Activated CD8-positive, alpha-beta memory T cell treated with anti-CD3 and anti-CD28 coated beads, Interleukin-2, amount 50 U/mL, for 24 hours (primary cell): ENCODE measurements around the gene KRT6B.

ENCODE experiments used
- DNase-seq: peaks from one replicate; pipeline ENCODE4 v3.0.0-alpha.2; 2020; ENCODE audit errors: extremely low read depth

Gene KRT6B

DNA sequence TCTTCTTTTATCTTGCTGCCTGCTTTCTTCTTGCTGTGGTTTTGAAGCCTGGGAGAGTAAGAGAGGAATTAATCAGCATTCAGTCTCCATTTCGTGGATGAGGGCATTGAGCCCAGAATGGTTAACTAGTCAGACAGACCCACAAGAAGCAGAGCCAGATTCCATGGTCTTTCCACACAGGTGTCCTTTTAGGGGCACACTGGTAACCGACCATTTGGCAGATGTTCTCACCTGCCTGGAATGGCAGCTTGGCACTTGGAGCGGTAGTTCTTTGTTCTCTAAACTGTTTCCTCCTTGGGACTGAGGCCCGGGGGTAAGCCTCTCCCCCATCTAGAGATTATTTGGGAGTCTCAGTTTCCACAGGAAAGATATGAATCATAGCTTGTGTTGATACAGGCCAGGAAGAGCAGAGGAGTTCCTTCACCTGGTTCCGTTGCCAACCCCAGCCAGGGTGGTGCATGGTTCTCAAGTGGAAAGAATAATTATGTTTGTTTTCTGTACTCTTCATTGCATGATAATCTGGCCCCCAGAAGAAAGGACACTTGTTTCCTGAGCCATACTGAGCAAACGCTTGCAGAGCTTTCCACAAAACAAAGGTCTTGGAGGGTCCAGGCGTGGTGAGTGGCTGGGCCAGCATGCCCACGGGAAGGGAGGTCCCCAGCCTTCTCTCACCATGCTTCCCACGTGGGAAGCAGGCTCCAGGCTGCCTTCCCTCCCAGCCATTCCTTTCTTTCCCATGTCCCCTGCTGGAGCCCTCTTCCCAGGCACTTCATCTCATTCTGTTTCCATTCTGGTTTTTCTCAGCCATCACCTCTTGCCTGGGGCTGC lies 15.7 kb downstream of the KRT6B start:
- no peak for DNase-seq

DNA sequence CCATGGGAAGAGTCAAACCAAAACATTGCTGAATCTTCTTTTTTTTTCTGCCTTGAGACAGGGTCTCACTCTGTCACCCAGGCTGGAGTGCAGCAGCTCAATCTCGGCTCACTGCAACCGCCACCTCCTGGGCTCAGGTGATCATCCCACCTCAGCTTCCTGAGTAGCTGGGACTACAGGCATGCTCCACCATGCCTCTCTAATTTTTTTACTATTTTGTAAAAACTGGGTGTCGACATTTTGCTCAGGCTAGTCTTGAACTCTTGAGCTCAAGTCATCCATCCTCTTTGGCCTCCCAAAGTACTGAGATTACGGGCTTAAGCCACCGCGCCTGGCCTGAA lies 16.3 kb downstream of the KRT6B start:
- no peak for DNase-seq

DNA sequence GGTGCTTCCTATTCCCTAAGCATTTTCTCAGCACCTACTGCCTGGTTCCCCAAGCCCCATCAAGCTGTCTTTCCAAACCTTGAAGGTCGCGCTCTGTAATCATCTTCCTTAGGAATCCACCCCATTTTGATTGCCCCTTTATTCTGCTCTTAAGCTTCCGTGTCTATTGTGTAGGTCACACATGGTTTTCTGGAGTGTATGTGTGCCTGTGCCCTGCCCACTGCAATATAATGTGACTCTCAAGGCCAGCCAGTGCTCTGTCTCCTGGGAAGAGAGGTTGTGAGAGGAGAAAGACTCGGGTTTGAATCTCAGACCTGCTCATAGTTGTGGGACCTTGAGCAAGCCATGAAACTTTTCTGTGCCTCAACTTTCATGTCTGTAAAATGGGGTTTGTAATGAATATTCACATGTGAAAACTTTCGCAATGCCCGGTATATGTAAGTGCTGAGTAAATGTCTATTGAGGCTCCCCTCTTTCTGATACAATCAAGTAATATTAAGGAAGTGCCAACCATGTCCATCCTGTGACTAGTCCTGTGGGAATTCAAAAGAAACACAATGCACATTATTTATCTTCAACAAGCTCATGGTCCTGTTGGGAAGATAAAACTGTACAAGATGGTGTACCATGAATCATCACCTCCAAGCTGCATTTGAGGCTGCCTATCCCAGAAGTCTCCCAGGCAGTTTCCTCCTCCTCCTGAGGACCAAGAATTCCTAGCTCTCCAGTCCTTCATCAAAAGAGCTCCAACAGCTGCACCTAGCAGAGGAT lies 17.0 kb downstream of the KRT6B start:
- no peak for DNase-seq

DNA sequence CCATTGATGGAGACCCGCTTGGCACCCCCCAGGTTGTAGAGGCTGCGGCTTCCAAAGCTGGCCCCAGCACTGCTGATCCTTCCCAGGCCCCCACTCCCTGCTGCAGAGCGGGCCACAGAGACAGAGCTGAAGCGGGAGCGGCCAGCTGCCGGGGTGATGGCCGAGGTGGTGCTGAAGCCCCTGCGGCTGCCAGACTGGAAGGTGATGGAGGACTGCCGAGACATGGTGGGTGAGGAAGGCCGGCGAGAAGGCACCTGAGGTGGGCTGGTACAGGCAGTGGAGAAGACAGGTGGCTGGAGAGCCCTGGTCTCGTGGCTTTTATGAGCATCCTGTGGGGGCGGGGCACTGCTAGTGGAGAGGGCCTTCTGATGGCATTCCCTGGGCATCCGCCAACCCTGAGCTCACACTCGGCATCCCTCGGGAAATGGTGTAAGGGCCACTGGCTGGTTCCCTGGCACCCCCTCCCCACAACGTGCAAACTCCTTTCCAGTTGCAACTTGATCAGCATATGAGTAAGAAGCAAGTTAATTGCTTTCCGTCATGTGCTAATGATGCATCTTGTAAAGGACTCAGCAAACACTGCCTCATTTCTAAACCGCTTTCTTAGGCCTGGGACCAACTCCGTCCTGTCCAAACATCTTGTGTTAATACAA lies 17.7 kb downstream of the KRT6B start, which contains the start of gene KRT75:
TSS of gene KRT75 (minus strand) at position 291 of the 653 bp plus-strand sequence. CDS start at position 224, 67 bp downstream.
- DNase-seq: no peak

DNA sequence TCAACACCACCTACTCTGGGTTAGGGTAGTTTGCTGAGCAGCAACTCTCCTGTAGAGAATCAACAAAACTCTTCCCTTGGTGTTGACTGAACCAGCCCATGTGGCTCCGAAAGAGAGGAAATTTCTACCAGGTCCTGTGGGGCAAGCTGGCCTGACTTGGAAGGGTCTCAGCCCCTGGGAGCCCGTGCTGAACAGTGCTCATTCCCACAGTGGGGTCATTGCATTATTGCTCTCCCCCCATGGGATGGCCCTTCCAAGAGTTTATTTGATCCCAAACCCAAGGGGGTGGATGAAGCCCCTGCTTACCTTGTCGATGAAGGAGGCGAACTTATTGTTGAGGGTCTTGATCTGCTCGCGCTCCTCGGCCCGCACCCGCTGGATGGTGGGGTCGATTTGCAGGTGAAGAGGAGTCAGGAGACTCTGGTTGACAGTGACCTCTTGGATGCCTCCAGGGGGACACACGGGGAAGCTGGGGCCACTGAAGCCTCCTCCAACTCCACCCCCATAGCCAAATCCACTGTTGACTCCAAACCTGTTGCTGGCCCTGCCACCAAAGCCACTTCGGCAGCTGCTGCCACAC lies 18.4 kb downstream of the KRT6B start:
- DNase-seq: no peak

- no peak for DNase-seq
These were observed 19.3 kb downstream of the KRT6B start for GRCh38 chr12:52432559-52433207.

- no peak for DNase-seq
These were observed 23.8 kb downstream of the KRT6B start for GRCh38 chr12:52428121-52428520.

DNA sequence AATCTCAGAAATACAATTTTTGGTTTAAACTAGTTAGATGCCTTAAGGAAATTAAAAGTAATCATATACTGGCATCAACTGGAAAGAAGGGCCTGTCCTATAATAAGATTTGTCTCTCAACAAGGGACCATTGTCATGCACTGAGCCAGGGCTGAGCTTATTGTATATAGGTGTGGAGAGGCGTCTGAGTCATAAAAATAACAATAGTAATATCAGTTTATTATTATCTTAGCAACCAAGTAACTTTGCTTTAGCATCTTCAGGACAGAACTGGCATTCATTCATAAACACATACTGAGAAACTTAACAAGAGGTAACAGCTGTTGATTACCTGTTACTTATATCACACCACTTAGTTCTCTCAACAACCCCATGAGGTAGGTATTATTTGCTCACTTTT lies 24.9 kb downstream of the KRT6B start:
- DNase-seq: no peak

DNA sequence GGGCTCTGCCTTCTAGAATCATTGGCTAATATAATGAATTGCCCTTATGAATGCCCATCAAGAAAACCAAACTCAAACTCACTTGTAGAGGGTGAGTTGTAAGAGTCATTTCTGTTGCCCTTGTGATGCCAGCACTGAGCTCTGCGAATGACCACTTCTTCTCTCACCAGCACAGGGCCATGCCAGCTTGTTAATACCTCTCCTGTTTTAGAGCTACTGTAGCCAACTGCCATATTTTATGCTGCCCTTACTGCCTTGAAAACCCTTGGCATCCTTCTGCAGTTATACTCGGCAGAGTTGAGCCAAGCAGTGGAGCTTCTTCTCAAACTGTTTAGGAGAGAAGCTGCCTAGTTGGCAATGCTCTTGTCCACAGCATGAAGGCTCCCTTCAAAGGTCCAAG lies 25.9 kb downstream of the KRT6B start:
- no peak for DNase-seq

GRCh38 chr12:52425466-52425865 lies 26.5 kb downstream of the KRT6B start:
- no peak for DNase-seq

DNA sequence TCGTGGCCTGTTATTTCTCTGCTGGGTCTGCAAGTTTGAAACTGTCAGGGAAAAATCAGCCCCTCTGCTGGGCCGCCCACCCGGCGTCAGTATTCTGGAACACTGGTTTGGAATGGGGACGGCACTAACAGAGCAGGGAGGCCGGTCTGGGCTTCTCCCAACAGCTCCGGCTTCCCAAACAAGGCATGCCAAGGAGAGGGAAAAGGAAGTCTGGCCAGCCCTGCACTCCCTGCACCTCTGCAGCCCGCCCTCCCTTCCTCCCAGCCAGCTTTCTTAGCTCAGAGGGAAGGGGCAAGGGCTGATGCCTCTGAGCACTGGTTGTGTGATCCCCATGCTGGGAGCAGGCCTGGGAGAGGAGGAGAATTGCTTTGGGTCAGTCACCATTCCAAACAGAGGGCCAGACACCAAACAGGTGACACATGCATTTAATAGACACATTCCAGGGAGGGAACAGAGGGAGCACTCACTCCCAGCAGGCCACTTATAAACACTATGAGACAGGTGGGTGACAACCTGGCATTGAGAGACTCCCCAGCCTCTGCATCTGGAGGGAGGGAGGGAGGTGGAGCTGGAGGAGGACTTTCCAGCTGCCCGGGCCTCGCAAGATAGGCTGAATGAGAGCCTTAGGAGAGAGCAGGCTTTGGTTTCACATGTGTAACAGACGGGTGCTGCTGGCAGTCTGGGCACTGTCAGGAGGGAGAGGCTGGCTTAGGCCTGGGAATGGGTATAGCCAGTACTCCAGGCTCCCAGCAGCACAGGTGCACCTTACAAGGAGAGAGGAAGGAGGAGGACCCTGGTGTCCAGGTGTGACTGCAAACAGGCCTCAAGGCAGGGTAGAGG lies 28.1 kb downstream of the KRT6B start:
- DNase-seq: no peak

GRCh38 chr12:52423035-52423434 lies 28.9 kb downstream of the KRT6B start:
- no peak for DNase-seq

DNA sequence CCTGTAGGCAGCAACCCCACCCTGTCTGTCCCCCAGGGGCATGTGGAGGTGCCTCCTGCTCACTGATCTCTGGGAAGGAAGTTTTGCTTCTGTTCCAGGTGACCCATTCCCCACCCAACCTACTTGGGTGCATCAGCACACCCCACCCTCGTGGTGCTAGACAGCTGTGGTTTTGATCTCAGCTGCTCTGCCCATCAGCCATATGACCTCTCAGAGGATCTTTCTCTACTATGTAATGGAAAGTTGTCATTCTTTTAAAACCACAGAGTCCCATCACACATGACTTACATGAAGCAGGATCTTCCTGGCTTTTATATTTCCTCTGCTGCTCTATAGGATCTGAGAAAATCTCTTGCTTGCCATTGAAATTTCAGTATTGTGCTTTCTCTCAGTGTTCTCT lies 32.3 kb downstream of the KRT6B start:
- DNase-seq: no peak

- no peak for DNase-seq
These were observed 33.3 kb downstream of the KRT6B start for GRCh38 chr12:52418576-52419110.

DNA sequence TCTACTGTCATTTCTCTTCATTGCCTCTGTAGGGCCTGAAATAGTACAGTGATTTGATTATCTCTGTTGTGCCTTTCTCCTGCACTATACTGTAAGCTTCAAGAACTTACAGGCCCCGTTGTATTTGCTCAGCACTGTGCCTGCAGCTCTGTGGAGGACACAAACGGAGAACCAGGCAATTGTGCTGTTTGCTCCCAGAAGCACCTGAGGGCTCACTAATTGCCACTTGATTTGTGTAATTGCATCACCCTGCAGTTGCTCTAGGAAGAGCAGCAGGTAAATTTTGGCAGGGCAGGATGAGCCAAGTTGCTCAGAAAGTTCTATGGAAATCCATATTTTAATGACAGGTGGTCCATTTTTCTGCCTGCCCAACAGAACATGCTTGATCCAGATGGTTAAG lies 34.2 kb downstream of the KRT6B start:
- DNase-seq: no peak

DNA sequence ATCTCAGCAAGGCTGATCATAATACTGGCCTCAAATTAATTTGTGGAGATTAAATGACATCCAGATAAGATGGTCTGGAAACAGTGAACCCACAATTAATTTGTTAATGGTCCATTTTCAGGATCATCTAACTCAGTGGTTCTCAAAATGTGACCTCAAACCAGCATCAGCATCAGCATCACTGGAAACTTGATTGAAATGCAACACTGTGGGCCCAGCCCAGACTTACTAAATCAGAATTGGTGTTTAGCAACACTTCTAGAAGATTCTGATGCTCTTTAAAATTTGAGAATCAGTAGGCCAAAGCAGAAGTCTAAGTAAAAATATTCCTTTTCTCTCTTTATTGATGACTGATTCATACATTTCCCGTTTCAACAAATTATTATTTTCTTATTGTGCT lies 35.2 kb downstream of the KRT6B start:
- DNase-seq: no peak

DNA sequence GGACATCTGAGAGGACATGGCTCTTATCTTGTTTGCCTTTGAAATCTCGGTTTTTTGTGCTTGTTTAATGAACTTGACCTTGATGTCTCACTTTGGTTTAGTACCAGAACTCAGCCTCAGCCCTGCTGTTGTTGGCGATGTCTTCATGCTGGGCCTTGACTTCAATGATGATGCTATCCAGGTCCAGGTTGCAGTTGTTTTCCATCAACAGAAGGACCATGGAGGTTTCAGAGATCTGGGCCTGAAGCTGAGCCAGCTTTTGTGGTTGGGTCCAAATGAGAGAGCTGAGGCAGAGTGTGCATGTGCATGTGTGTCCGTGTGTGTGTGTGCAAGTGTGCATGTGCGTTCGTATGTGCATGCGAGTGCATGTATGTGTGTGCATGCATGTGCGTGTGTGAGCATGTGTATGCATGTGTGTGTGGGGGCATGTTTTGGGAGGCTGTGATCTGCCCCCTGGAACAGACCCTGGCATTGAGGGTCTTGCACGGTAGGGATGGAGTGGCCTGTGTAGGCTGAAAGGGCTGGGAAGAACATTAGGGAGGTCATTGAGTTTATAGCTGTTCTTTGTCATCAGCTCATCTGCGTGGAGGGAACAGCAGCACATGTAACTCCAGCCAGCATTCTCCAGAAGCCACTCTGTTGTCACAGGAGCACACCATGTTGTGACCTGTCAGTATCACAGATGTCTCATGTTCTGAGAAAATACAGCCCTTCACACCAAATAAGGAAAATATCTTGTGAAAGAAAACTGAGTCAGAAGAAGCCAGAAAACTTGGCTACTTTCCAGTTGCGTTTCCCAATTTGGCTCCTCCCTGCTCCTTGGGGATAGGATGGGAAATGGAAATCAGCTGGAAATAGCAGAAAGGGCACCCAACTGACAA lies 35.8 kb downstream of the KRT6B start:
- no peak for DNase-seq

- no peak for DNase-seq
These were observed 37.0 kb downstream of the KRT6B start for GRCh38 chr12:52414936-52415335.

GRCh38 chr12:52413782-52414345 lies 38.1 kb downstream of the KRT6B start:
- no peak for DNase-seq
